Heart left ventricle (tissue), 13 donors: ENCODE measurements around the gene ELL.

ENCODE experiments used
- POLR2A ChIP-seq, 2 donors: fragments of 450-650 bp; IDR thresholded peaks; one replicate each; pipeline ENCODE4 v1.6.1; 2017; ENCODE audit warnings: antibody characterized with exemption in 2 of 2, mild to moderate bottlenecking in 2 of 2, moderate library complexity in 2 of 2
- TF ChIP-seq, protein P1 (sequence below), 12 donors: fragments of 200-600 bp; sonication (generic) in 4 of 12; IDR thresholded peaks; one replicate each; pipeline versions ENCODE4 v1.5.0 to v1.8.0; 2018 to 2022; ENCODE audit warnings: antibody characterized with exemption in 12 of 12, mild to moderate bottlenecking in 5 of 12
- donor health status: ischemic (EF 13 %, LVEDD 7.1; RV severe dilation, severe dysfunction).
- donor health status: DM: no; HTN: yes; CAD: no.
- donor health status: DM: no; HTN: no; CAD: no.
- donor health status: ischemic (EF 25% LVEDD 6.9; RV normal size, moderate dysfunction).
- donor health status: ischemic (EF 25% LVEDD 5.7; RV mildly dilated, moderate dysfunction).
- donor health status: ischemic (EF 35%, LVEDD 5.7; RV mildly dilated, moderate dysfunction).
- donor health status: nonischemic (EF 11% LVEDD 7.7; RV severe dilation, severe dysfunction).
- donor health status: DM: yes; HTN: yes; CAD: no.
- donor health status: PGD.
- donor health status: ischemic (EF 29% LVEDD 5.4; RV normal size, mild dysfunction).
- donor health status: nonischemic (EF 23%, LVEDD 6.1; RV moderate dilation, normal function).

DNA sequence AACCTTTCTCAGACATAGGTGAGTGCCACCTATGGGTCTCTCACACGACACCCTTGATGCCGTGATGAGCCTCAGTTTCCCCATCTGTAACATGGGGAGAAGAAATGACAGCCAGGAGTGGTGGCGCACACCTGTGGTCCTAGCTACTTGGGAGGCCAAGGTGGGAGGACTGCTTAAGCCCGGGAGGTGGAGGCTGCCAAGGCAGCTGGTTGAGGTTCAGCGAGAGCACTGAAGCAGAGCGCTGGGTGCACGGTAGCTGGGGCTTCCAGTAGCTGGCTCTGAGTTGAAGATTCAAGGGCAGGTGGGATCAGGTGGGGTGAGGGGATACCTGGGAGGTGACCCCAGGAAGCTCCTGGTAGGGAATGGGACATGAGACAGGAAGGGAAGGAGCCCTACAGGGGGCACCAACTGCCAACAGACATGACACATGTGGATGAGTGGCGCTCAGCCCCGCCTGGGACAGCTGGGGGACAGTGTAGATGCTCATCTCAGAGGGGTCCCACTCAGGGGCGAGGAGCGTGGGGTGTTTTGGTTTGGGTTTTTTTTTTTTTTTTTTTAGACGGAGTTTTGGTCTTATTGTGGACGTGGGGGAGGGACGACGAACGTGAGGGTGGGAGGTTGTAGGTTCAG, 109.1 kb downstream of the ELL start:
- TF ChIP-seq, protein P1, sequence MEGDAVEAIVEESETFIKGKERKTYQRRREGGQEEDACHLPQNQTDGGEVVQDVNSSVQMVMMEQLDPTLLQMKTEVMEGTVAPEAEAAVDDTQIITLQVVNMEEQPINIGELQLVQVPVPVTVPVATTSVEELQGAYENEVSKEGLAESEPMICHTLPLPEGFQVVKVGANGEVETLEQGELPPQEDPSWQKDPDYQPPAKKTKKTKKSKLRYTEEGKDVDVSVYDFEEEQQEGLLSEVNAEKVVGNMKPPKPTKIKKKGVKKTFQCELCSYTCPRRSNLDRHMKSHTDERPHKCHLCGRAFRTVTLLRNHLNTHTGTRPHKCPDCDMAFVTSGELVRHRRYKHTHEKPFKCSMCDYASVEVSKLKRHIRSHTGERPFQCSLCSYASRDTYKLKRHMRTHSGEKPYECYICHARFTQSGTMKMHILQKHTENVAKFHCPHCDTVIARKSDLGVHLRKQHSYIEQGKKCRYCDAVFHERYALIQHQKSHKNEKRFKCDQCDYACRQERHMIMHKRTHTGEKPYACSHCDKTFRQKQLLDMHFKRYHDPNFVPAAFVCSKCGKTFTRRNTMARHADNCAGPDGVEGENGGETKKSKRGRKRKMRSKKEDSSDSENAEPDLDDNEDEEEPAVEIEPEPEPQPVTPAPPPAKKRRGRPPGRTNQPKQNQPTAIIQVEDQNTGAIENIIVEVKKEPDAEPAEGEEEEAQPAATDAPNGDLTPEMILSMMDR (IDR thresholded peaks at IDR 0.05), result no peak
- TF ChIP-seq POLR2A (IDR thresholded peaks at IDR 0.05), result no peak
